Ureter (tissue), 1 donor: ENCODE results near the gene AASS. TPM values are rescaled to one million over a fixed set of nuclear protein-coding genes. Genes with fewer than 3 reads are reported as not detected.

Source experiments
- DNase-seq: peaks from one replicate; pipeline ENCODE4 v3.0.0-alpha.2; 2020; ENCODE audit warnings: low spot score
- total RNA-seq: library from RNA; stranded (reverse); gene quantifications from one replicate; pipeline ENCODE4 v1.2.4, GENCODE V29; 2023
- donor health status: DM: yes; HTN: yes; CAD: no.

AASS gene
- total RNA-seq, 1 donor from 2014 or later: 46.8 TPM

DNA sequence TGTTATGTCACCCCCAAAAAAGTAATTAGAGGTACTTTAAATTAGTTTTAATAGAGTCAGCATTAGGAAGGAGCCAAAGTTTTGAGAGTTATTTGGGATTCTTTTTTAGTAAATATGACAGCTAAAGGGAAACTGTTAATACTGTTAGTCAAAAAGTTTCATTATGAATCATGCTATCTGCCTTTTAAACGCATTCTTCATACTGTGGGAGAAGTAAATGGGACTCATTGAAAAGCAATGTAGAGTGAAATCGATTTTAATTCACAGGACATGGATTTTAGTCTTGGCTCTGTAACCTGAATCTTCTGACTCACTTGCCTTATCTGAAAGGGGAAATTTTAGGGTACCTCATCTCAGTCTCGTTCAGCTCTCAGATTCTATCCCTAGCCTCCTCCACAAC is 105.1 kb downstream of the AASS start:
- no peak for DNase-seq

DNA sequence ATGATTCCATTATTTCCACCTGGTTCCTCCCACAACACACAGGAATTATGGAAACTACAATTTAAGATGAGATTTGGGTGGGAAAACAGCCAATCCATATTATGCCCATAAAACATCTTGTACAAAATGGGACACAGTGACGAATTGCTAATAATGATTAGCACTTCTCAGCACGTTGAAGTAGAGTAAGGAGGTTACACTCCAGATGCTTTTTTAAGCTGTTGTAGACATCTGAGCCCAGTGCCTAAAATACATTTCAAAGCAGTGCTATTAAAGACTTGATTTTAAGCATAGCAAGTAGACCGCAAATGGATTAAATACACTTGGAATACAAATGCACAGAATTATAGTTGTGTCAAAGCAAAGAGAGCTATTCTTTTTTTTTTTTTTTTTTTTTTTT is 105.9 kb downstream of the AASS start:
- no peak for DNase-seq

DNA sequence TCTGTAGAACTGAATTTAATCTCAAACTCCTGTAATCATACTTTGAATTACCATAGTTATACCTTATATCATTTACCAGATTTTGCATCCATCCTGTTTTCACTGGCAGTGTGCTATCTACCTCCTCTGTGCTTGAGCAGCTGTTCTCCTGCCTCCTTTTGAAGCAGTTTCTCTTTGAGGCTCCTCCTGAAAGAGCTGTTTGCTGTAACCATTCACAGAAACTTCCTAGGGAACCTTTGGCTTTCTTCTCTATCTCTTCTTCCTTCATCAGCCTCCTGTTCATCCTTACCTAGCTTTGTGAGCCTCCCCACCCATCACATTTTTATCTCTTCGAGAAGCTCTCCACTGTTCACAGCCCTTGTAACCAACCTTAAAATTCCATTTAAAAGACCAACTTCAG is 108.2 kb downstream of the AASS start:
- no peak for DNase-seq

DNA sequence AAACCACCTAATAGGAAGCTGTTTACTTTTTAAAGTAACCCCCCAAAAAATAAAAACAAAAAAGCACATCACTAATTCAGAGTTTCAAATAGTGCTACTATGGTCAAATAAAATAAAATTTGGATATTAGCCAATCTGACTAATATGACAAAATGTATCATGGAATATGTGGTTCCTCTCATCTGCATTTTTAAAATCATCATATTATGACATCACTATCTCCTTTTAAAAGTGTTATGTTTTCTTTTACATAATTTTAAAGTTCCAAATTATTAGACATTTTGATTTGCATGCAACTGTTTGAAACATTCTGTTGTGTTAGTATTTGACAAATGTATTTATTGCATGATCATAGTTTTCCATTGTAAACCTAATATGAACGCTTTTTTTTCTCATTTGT is 110.4 kb downstream of the AASS start:
- no peak for DNase-seq

DNA sequence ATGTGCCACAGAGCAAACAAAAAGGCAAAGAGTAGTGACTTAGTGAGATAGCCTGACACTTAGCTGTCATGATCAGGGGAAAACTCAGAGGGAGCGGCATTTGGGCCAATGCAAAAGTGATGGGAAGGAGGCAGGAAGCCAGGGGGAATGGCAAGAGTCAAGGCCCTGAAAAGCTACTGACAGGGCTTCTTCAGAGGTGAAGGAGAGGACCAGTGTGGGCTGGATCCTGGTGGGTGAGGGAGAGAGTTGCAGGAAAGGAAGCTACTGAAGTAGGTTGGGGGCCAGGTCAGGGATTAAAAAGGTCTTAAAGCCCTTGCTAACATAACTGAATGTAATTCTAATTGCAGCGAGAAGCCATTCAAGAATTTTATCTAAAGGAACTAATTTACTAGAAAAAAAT is 117.0 kb downstream of the AASS start:
- DNase-seq: no peak

Other genes starting within 250 kb of the AASS start
- gene FEZF1, start 160.5 kb upstream of the AASS start, total RNA-seq: not detected